ENCODE results near the gene MCM5. TPM values are rescaled to one million over a fixed set of nuclear protein-coding genes. Genes with fewer than 3 reads are reported as not detected.

The MCM5 gene
- total RNA-seq, 1 donor = 31.5 TPM

DNA sequence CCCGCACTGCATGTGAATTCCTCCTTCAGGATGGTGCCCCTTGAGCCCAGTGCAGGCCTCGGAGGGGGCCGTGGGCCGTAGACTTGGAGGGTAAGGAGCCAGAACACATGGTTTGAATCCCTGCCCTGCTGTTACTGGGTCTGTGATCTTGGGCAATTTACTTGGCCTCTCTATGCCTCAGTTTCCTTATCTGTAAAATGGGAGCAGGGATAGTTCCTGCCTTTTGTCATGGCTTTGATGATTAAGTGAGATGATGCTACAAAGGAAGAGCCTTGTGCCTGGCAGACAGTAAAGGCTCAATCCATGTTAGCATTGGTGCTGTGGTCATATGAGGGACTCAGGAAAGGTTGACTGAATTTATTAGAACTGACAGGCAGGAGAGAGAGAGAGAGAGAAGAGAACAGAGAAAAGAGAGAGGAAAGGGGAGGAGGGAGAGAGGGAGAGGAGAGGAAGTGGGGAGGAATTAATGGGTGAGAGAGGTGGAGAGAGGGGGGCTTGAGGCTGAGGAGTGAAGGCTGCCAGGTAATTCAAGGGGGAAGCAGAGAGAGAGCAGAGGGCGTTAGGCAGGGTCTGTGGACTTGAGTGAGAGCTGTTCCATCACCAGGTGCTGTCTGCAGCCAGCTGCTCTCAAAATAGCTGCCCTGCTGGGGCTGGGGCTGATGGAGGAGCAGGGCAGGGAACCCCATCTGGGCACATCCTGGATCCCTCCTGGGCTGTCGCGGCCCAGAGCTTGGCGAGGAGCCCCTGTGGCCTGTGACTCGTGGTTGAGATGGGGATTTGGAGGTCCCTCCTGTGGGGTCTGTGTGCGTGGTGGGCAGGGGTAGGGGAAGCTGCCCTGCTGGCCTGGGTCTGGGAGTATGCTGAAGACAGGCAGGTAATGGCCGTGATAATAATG is 44.1 kb downstream of the MCM5 start:
- H3K4me3 ChIP-seq (ENCODE audit: low read depth, low read length) = no peak overlapping the region
- TF ChIP-seq, protein P1, sequence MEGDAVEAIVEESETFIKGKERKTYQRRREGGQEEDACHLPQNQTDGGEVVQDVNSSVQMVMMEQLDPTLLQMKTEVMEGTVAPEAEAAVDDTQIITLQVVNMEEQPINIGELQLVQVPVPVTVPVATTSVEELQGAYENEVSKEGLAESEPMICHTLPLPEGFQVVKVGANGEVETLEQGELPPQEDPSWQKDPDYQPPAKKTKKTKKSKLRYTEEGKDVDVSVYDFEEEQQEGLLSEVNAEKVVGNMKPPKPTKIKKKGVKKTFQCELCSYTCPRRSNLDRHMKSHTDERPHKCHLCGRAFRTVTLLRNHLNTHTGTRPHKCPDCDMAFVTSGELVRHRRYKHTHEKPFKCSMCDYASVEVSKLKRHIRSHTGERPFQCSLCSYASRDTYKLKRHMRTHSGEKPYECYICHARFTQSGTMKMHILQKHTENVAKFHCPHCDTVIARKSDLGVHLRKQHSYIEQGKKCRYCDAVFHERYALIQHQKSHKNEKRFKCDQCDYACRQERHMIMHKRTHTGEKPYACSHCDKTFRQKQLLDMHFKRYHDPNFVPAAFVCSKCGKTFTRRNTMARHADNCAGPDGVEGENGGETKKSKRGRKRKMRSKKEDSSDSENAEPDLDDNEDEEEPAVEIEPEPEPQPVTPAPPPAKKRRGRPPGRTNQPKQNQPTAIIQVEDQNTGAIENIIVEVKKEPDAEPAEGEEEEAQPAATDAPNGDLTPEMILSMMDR (IDR thresholded peaks at IDR 0.05; ENCODE audit: insufficient read depth, low read depth, low read length) = no peak
- no peak for DNase-seq (ENCODE audit: low read depth)

DNA sequence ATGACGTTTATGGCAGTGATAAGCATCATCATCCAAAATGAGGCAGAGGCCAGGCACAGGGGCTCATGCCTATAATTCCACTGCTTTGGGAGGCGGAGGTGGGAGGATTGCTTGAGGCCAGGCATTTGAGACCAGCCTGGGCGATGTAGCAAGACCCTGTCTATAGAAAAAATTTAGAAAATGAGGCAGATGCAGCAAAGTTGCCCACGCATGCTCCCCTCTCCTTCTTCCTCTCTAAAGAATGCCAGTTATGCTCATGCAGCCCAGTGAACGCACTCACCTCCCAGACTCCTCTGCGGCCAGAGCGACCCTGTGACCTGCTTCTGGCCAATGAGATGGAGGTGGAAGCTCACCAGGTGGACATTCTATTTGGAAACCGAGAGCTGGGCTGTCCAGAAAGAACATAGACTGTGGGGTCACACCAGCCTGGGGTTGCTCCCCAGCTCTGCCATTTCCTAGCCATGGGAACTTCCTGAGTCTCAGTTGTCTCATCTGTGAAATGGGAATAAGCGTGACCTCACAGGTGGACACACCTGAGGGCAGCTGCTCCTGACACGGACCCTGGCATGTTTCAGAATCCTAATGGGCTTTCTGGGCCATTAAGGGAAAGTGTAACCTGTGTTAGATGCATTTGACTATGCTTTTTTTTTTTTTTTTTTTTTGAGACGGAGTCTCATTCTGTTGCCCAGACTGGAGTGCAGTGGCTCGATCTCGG is 44.9 kb downstream of the MCM5 start:
- no peak overlapping the region for H3K4me3 ChIP-seq (ENCODE audit: low read depth, low read length)
- DNase-seq (ENCODE audit: low read depth) = no peak
- TF ChIP-seq, protein P1 (IDR thresholded peaks at IDR 0.05; ENCODE audit: insufficient read depth, low read depth, low read length) = no peak

- DNase-seq (ENCODE audit: low read depth) = no peak
- TF ChIP-seq, protein P1 (IDR thresholded peaks at IDR 0.05; ENCODE audit: insufficient read depth, low read depth, low read length) = no peak
Measured at GRCh38 chr22:35445933-35446332, 46.0 kb downstream of the MCM5 start.

GRCh38 chr22:35446365-35446764 is 46.4 kb downstream of the MCM5 start:
- TF ChIP-seq, protein P1 (IDR thresholded peaks at IDR 0.05; ENCODE audit: insufficient read depth, low read depth, low read length) = no peak
- DNase-seq (ENCODE audit: low read depth) = peak; percentile 88

More at GRCh38 chr22:35445933-35446332, 46.0 kb downstream of the MCM5 start:
- H3K4me3 ChIP-seq (ENCODE audit: low read depth, low read length) = no peak overlapping the region

DNA sequence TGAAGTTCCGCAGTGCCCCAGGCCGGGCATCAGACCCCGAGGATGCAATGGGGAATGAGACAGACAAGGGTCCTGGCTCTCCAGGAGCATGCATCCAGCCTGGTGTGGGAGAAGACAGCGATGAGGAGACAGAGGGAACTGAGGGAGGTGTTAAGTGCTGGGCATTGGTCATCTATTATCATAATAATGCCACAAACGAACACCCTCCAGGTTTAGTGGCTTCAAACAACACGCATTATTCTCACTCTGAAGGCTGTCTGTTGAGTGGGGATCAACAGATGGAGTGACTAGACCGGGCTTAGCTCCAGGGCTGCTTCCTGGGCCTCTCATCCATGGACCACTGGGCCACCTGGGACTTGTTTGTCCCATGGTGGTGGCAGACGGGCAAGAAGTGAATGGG is 48.6 kb downstream of the MCM5 start:
- TF ChIP-seq, protein P1 (IDR thresholded peaks at IDR 0.05; ENCODE audit: insufficient read depth, low read depth, low read length) = no peak
- no peak overlapping the region for H3K4me3 ChIP-seq (ENCODE audit: low read depth, low read length)

More at GRCh38 chr22:35446365-35446764, 46.4 kb downstream of the MCM5 start:
- no peak overlapping the region for H3K4me3 ChIP-seq (ENCODE audit: low read depth, low read length)

DNA sequence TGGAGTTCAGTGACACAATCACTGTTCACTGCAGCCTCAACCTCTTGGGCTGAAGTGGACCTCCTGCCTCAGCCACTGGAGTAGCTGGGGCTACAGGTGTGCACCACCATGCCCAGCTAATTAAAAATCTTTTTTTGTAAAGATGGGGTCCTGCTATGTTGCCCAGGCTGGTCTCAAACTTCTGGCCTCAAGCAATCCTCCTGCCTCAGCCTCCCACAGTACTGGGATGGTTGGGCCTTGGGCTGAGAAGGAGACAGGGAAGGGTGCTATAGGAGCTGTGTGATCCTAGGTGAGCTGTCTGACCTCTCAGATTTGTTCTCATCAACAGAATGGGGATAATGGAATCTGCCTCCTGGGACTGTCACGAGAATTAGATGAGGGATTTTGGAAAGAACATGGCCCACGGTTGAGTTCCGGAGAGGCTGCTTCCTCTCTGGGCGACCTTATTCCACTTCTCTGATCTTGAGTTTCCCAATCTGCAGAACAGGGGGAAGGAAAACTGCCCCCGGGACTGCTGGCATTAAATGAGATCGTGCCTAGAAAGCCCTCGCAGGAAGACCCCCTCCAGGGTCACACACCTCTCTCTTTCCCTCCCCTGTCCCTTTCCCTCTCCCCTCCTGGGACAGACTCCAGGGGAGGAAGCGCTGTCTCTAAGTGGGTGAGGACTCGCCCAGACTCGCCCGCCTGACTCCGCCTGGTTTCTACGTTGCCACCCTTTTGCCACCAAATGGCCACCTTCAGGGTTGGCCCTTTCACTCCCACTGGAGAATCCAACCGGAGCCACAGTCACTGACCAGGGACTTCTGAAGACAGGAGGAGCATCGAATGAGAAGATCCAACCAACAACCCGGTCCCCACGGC is 50.1 kb downstream of the MCM5 start:
- no peak for DNase-seq (ENCODE audit: low read depth)
- H3K4me3 ChIP-seq (ENCODE audit: low read depth, low read length) = no peak overlapping the region
- TF ChIP-seq, protein P1 (IDR thresholded peaks at IDR 0.05; ENCODE audit: insufficient read depth, low read depth, low read length) = no peak

More for the DNA sequence above, 48.6 kb downstream of the MCM5 start:
- DNase-seq (ENCODE audit: low read depth) = no peak

Data from fibroblast of villous mesenchyme (primary cell).